ENCODE data around the gene SLC4A2. TPM values are rescaled to one million over a fixed set of nuclear protein-coding genes. Genes with fewer than 3 reads are reported as not detected.
A peak's percentile ranks its signal among the peaks of the same experiment; 100 is the strongest.

Gene SLC4A2
- total RNA-seq, 1 donor from 2014 or later, result 137 TPM

DNA sequence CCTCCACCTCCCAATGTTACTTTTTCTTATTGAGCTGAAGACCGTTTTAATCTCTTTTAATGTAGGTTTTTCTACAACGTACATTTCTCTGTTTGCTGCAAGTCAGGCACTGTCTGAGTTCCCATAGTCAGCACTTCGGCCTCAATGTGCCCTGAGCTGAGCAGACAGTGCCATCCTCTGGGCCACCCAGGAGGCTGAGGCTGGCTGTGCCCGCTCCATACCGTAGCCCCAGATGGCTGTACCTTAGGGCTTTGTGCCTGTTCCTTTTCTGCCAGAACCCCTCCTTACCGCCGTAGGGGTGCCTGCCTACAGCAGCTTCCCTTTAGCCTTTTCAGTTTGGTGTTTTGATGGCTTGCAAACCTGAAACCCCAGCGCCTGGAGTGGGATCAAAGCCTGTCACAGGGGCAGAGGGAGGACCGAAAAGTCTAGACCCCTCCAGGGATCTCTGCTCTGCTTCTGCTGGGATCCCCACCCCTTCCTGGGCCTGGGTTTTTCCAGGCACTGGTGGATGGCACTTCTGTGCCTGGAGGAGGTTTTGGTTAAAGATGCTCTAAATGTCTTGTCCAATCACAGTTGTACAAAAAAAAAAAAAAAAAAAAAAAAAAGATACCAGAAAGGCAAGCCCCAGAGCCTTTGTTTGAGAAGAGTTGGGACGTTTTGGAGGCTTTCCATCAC, 35.9 kb downstream of the SLC4A2 start:
- no peak for DNase-seq (ENCODE audit: low read depth)

DNA sequence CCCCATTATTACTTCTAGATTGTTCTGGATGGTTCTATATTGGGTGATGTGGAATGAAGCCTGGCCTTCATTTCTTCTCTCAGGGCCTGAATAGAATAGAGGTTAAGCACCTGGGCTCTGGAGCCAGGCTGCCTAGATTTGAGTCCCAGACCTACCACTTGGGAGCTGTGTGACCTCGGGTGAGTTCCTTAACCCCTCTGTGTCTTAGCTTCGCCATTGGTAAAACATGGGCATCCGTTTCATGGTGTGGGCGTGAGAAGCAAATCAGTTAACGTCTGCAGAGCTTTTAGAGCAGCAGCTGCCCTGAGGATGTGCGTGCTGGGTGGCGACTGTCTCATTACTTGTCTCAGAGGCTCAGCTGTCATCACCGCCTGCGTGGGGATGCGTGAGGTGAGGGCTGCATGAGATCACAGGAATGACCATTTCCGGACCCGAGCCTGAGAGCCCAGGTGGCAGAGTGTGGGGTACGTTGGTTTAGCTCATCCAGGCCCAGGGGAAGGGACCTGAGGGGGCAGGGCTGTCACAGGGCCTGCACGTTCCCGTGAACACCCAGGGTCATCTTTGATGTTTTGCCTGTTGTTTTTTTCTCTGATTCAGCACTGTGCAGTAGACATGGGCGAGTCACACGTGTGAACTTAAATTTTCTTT, 36.6 kb downstream of the SLC4A2 start:
- DNase-seq (ENCODE audit: low read depth), result no peak

DNA sequence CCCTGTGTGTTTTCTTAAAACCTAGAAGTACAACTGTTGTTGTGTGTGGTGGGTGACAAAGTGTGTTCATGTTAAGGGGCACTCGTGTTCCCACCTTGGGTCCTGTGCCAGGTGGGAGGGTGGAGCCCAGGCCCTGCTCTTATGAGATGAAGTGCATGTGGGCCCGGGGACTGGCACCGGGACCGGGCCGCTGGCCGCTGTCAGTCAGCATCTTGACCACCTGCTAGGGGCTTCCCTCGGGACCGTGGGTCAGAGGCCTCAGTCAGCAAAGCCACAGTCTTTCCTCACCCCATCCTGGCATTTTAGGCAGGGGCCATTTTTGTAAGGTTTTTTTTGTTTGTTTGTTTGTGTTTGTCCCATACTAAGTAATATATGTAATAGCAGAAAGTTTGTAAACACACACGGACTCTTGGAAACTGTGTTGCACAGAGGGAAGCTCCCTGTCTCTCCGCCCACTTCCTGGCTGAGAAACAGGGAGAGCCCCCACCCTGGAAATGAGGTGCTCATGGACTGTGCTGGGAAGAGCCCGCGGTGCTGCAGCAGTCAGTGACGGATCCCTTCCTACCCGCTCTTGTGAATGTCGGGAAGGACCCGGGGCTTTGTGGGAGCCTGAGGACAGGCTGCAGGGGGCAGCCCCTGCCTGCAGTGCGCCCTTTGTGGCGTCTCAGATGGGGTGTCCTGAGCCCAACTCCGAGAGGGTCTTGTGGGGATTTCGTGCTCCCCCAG, 40.3 kb downstream of the SLC4A2 start:
- DNase-seq (ENCODE audit: low read depth), result no peak

DNA sequence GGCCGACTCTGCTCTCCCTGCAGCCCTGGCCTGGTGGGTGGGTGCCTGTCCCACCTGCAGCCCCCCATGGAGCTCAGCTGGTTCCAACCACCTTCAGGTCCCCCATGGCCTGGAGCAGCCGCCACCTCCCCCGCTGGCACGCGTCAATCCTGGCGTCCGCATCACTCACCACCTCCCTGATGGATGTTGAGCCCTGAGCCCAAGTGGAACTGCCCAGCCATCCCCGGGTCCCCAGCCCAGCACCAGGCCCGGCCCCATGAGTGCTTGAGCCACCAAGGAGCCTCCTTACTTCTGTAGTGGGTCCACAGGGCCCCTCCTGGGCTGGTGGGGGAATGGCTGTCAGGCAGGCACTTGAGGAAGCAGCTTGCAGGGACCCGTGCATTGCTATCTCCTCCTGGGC, 41.5 kb downstream of the SLC4A2 start:
- DNase-seq (ENCODE audit: low read depth), result no peak

DNA sequence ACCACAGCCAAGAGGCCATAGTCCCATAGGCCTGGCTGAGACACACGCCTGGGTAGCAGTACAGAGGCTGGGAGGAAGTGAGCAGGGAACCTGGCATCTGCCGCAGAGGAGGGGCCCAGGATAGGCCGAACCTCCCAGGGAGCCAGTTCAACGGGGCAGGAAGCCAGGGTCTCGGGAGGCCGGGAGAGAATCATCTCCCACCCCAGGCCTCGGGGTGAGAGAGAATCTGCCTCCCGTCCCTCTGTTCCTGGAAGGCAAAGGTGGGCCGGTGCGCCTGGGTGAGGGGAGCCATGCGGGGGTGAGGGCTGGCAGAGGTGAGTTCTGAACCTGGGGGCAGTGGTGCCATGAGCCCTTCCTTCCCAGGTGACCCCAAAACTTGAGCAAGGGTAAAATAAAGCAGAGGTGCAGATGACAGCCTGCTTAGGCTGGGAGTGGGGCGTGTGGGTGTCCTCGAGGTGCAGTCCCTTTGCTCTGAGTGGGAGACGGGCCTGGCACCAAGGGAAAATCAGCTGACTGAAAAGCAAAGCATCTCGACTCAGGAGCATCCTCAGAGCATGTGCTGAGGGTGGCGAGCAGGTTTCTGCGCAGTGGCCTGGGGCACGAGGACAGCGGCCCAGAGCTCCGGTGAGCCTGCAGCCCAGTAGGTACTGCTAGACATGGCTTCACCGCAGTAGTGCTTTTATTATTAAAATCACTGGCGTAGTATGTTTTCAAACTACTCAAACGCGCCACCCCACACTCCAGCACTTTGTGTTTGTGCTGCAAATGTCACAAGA, 42.4 kb downstream of the SLC4A2 start:
- no peak for DNase-seq (ENCODE audit: low read depth)

DNA sequence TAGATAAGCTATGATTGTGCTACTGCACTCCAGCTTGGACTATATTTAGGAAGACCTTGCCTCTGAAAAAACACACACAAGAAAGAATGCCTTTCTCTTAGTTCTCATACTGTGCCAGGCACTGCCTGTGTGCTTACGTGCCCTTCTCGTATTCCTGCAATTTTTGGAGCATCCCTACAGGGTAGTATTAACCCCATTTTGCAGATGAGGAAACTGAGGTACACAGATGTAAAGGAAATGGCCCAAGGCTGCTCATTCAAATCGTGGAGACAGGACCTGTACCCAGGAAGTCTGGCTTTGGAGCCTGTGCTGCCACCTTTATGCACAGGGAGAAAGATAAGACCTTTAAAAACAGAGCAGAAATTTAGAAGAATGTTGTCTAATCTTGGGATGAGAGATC, 43.6 kb downstream of the SLC4A2 start:
- DNase-seq (ENCODE audit: low read depth), result no peak

DNA sequence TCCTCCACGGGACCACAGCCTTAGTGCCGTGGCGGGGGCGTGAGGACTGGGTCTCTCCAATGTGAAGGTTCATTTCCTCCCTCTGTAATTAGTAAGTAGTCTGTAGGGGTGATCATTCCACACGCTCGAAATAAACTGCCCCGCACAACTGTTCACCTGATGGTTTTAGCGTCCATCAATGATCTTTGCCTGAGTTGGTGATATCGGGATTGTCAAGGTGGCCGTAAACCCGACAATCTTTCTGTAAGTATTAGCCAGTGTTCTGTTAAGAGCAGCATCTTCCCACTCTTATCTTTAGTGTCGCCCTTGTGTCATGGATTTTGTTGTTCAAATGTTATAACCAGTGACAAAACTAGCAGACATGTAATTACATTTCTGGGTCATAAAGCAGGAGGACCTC, 44.6 kb downstream of the SLC4A2 start:
- no peak for DNase-seq (ENCODE audit: low read depth)

DNA sequence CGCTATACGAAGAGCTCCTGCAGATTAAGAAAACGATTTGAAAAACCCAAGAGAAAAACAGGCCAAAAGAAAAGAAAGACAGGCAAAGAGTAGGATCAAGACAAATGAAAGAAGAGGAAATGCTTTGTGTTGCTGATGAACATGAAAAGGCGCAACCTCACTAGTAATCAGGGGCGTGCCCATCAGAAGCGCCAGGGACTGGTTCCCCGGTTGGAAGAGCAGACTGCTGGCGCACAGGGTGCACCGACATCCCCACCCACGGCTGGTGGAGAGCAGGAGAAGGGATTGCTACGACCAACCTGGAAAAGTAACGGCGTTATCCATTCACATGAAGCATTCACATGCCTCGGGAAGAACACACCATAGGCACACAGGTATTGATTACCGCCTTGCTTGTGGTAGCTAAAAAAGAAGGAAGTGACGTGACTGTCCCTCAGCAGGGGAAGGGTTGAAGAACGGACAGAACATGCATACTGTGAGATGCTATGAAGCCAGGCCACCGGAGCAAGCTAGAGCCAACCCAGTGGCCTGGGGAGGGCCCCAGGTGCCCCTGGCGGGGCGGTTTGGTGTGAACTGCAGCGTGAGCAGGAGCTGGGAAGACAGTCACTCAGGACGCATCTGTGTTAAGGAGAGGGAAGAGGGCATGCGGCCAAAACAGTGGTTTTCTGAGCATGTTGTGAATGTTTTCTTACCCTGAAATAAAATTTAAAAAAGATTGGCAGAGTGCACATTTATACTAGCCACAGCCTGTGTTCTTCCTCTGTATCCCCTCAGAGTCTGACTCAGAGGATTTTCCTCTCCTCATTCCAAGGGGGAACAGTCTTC, 45.2 kb downstream of the SLC4A2 start:
- no peak for DNase-seq (ENCODE audit: low read depth)

DNA sequence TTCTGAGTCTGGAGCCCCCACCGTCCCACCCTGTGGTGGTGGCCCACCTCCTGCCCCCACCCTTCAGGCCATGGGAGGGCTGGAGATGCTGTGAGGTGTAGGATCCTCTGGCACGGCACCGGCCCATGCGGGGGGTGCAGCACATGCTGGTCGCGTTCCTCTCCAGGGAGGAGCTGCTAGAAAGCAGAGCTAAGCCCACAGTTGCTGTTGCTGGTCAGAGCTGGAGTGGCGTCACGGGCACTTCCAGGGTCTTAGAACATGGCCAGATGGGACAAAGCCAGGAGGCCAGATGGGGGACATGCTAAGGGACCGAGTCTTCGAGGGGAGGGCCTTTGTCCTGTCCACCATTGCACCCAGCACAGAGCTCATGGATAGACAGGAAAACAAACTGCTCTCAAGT, 48.5 kb downstream of the SLC4A2 start:
- DNase-seq (ENCODE audit: low read depth), result no peak

DNA sequence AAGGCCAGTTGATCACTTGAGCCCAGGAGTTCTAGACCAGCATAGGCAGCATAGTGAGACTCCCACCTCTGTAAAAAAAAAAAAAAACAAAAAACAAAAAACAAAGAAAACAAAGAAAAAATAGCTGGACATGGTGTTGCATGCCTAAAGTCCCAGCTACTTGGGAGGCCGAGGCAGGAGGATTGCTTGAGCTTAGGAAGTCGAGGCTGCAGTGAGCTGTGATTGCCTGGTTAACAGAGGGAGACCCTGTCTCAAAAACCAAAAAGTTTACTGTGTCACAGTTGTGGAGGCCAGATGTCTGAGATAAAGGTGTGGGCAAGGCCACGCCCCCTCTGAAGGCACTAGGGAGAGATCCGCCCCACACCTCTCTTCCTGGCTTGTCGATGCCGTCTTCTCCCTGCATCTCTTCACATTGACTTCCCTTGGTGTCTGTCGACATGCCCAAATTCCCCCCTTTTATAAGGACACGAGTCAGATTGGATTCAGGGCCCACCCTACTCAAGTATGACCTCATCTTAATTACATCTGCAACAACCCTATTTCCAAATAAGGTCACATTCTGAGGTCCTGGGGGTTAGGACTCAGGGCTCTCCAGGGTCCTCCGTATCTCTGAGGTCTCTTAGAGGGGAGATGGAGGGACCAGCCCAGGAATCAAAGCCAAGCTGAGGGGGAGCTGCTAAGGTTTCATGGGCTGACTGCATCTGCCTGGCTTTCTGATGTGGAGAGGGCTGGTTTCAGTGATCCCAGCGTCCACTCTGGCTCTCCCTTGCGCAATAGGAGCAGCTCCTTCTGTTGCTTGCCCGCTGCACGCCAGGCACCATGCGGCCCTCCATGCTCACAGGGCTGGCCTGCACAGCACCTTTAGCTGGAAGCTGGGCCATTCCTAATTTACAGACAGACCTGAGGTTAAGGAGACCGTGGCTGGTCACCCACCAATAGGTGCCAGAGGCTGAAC, 50.0 kb downstream of the SLC4A2 start:
- DNase-seq (ENCODE audit: low read depth), result no peak

DNA sequence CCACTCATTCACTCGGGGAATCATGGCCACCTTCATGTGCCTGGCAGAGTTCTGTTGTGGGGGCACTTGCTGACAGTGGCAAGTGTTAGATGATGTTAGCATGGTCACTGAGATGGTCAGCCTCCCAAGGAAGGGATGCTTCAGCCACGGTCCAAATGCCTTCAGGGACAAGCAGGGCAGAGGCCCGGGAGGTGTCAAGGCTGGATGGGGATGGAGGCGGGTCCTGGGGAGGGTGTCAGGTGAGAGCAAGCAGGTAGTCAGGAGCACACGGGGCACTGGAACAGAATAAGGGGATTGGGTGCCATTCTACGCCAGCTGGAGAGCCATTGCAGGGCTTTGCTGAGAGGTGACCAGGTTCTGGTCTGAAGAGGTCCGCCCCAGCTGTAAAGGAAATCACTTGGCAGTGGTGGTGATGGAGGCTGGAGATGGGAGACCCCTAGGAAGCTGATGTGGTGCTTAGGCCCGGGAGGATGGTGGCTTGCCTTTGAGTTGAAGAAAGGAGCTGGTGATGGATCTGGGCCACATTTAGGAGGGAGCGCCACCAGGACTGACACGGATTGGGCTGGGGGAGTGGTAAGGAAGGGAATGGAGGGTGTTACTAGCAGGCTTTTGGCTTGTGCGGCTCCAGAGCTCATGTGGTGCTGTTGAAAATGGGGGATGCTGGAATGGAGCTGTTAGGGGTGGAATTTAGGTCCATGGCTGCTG, 51.0 kb downstream of the SLC4A2 start:
- no peak for DNase-seq (ENCODE audit: low read depth)

DNA sequence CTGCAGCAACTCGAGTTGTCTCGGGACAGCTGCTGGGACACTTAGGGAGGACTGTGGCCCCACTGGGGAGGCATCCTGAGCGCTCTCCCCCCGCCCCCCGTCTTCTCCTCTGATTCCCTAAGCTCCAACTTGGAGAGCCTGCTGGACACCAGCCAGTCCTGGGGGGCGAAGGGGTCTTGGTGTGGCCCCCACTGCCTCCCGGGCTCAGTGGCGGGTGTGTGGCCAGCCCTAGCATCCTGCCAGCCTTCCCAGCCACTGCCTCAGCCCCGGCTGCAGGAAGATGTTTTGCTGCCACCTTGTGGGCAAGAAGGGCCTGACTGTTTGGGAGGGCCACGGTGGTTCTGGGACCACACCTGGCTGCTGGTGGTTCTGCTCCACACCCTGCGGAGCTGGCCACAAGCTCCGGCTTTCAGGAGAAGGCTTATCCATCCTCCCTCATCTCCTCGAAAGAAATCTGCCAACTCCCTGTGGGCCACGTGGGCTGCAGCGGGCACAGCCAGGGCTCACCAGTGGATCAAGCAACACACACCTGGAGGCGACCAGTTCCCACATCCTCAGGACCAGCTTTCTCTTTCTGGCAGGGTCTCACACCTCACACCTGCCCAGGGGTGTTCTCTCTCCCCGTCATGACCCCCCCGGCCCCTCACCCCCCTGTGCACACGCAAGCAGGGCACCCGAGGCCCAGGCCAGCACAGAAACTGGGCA, 51.7 kb downstream of the SLC4A2 start:
- DNase-seq (ENCODE audit: low read depth), result peak; percentile 40

DNA sequence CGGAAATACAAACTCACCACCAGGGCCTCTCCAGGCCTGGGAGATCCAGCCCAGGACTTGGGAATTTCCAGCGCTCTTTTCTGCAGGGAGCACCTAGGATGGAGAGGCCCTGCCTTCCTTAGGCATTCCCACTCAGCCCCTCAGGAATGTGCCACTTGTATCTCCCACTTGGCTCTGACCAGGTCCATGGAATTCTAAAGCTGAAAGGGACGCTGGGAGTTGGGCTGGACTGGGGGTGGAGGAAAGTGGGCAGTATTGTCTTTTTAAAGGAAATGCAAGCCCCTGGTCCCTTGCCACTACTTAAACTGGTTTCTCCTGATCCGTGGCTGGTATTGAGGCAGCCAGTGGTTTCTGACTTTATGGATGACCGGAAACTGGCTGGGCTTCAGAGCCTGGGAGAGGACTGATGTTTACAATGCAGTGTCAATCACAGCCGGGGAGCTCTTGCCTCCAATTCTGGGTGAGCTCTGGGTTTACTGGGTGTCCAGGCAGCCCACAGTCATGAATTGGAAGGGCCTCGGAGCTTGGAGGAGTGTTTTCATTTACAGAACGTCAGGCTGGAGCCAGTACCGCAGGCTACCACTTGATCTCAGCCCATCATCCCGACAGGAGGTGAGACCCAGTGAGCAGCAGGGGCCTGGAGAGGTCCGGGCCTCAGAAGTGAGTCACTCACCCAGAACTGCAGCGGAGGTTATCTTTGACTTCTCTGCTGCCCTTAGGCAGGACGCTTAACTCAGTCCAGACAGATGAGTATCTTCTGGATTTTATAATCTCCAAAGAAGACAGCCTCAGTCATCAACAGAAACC, 54.2 kb downstream of the SLC4A2 start:
- DNase-seq (ENCODE audit: low read depth), result peak; percentile 74

DNA sequence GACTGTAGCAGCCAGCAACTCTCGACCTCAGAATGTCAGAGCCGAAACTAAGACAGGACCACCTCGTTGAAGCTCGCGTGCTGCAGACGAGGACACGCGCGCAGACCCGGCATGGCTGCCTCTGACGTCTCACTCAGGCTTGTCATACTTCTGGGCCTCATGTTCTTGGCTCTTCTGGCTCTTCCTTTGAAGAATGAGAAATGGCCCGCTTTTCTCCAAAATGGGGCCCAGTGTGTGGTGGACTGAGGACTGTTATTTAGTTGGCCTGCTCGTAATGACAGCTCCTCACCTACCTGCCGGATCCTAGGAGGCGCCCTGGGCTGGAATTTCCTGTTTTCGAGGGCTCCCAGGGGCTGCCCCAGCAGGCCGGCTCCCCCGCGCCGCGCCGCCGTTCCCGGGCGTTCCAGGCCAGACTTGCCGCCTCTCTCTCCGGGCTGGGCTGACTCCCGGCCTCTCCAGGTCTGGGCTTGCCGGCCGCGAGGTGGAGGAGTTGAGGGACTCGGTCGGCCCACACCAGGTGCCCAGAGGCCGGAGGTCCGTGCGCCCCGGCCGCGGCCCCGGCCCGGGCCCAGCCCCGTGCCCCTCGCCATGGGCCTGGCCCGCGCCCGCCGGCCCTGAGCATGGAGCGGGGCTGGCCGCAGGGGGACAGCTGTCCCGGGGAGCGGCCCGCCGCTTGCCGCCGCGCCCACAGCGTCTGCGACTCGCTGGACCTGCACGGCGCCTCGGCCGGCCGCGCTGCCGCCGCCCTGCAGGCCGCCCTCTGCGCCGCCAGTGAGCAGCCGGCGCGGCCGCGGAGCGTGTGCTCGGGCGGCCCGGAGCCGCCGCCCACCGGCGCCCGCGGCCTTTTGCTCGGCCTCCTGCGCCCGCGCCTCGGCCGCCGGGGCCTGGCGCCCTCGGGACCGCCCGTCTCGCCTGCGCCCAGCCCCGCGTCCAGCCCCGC, 55.0 kb downstream of the SLC4A2 start:
- no peak for DNase-seq (ENCODE audit: low read depth)

DNA sequence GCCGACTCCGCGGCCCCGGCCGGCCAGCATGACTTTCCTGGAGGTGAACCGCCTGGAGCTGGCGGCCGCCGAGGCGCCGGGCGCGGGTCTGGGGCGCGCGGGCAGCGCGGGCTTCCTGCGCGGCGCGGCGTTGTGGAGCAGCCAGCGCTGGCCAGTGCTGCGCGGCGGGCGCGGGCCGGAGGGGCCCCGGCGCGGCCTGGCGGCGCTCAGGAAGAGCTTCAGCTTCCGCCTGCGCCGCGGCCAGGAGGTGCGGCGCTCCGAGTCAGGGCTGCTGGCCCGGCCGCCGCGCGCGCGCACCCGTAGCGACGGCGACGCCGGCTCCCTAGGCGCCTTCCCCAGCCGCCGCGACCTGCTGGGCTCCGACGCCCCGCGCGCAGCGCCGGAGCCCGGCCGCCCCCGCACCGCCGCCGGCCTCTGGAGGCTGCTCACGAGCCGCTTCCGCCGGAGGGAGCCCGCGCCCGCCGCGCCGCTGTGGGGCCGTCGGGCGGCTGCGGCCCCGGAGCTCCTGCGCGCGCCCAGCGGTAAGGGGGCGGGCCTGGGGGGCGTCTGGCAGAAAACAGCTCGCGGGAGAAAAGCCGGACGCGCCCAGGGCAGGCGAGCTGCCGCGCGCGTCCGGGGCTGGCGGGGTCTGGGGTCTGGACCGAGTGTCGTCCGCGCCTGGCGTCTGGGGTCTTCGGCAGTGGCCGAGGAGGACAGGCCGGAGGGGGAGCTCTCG, 55.9 kb downstream of the SLC4A2 start:
- no peak for DNase-seq (ENCODE audit: low read depth)

DNA sequence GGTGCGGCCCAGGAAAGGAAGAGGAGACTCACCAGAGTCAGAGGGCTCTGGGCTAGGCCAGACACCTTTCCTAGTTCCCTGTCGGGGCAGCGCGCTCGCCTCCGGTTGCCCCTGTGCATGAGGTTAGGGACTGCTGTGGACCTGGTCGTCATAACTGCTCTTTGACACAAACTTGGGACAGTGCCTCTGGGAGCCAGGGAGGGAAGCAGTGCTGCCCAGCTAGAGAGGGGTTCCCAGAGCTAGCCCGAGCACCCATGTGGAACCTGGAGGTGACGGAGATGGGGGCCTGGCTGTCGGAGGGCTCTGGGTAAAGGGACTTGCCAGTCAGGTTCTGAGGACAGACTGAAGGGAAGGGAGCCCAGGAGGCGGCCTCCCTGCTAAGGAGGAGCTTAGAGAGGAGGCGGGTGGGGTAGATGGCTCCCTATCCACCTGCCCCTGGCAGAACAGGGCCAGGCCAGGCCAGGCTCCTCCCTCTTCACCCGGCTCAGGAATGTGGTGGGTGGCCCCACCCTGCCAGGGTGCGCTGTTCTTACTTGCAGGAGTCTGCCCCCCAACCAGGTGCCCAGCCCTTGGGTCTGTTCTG, 56.5 kb downstream of the SLC4A2 start:
- DNase-seq (ENCODE audit: low read depth), result peak; percentile 49

Data from renal cortical epithelial cell (primary cell).